ENCODE measurements around the gene INHBB.

Gene INHBB

DNA sequence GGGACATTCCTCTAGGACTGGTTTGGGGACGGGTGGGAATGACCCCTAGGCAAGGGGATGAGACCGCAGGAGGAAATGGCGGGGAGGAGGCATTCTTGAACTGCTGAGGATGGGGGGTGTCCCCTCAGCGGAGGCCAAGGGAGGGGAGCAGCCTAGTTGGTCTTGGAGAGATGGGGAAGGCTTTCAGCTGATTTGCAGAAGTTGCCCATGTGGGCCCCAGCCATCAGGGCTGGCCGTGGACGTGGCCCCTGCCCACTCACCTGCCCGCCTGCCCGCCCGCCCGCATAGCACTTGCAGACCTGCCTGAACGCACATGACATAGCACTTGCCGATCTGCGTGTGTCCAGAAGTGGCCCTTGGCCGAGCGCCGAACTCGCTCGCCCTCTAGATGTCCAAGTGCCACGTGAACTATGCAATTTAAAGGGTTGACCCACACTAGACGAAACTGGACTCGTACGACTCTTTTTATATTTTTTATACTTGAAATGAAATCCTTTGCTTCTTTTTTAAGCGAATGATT lies 4.9 kb downstream of the INHBB start:
- TF ChIP-seq, protein P1, sequence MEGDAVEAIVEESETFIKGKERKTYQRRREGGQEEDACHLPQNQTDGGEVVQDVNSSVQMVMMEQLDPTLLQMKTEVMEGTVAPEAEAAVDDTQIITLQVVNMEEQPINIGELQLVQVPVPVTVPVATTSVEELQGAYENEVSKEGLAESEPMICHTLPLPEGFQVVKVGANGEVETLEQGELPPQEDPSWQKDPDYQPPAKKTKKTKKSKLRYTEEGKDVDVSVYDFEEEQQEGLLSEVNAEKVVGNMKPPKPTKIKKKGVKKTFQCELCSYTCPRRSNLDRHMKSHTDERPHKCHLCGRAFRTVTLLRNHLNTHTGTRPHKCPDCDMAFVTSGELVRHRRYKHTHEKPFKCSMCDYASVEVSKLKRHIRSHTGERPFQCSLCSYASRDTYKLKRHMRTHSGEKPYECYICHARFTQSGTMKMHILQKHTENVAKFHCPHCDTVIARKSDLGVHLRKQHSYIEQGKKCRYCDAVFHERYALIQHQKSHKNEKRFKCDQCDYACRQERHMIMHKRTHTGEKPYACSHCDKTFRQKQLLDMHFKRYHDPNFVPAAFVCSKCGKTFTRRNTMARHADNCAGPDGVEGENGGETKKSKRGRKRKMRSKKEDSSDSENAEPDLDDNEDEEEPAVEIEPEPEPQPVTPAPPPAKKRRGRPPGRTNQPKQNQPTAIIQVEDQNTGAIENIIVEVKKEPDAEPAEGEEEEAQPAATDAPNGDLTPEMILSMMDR (IDR thresholded peaks at IDR 0.05): no peak
- DNase-seq (ENCODE audit: low spot score): no peak
- no peak overlapping the region for H3K27ac ChIP-seq
- H3K4me3 ChIP-seq: no peak overlapping the region

DNA sequence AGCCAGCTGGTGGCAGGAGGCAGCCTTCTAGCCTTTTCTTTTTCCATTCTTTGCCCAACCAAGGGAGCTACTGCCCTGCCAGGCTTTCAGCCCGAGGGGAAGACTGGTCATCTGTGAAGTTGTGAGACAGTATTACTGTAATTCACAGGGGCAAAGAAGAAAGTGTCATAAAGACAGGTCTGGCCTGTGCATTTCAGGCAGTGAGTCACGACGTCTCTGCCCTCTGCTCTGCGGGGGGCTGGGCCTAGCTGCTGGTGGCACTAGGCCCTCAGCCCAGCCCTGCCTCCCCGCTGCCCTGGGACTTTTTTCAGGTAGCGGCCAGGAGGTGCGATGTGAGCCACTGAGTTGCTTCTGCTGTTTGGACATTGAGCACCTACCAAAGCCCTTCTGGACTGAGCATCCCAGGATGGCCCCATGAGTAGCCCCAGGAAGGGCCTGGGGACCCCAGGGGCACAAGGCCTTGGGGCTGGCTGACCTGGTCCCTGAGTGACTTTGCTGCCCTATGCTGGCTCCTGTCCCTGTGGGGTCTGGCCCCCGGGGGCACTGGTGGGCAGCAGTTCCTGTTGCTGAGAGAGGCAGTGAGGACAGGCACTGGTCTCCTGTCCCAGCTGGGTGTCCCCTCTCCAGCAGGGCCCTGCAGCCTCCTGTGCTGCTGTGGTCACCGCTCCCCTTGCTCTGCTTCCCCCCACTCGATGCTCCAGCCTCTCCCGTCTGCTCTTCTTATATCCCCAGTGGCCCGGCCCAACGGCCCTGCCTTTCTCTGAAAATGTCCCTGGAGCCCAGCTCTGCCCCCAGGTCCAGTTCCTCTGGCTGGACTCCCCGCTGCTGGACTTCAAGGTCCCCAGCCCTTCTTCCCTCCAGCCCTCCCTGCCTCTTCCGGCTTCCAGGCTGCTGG lies 7.0 kb downstream of the INHBB start:
- no peak for DNase-seq (ENCODE audit: low spot score)
- Histone ChIP-seq H3K4me3 (no peak overlapping the region), H3K27ac (no peak overlapping the region)
- TF ChIP-seq, protein P1 (IDR thresholded peaks at IDR 0.05): no peak

DNA sequence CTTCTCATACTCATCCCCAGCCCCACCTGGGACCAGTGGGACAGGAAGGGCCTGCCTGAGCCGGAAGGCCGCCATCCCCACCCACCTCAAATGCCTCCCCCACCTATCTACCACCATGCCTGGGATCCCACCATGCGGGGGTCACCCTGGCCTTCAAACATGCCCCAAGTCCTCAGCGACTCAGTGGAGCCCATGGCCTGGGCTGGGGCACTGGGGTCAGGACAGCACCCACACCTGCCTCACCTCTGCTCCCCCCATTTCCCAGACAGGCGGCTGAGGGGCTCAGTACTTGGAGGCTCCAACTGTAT lies 7.6 kb downstream of the INHBB start:
- TF ChIP-seq, protein P1 (IDR thresholded peaks at IDR 0.05): no peak
- Histone ChIP-seq H3K4me3 (no peak overlapping the region), H3K27ac (no peak overlapping the region)
- DNase-seq (ENCODE audit: low spot score): no peak

DNA sequence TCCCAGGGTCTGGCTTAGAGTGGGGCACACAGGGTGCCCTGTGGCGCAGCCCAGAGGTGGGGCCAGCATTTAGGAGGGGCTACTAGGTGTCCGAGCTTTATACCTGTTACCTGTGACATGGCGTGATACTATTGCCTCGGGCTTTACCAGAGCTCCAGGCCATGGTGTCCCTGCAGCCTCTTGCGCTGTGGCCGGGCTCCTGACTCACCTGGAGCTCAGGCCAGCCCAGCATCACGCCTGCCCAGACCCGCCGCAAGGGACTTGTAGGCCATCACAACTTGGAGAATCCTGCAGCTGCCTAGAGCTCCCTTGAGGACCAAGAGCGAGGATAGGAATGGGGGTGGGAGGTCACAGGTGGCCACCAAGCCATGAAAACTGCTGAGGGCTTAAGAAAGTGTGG lies 8.0 kb downstream of the INHBB start:
- TF ChIP-seq, protein P1 (IDR thresholded peaks at IDR 0.05): no peak

DNA sequence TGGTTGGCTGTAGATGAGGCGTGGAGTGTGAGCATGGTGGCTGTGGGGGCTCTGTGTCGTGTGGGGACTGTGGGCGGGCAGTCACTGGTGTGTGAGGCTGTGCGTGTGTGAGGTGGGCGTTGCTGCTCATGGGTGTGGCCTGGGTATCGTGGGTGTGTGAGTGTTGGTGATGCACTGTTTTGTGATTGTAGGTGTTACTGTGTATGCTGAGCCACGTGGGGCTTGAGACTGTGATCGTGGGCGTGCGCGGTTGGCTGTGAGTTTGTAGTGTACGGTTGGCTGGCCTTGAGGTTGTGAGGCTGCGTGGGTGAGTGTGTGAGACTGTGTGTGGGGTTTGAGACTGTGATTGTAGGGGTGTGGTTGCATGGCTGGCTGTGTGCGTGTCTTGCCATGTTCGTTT lies 8.5 kb downstream of the INHBB start:
- H3K27ac ChIP-seq: no peak overlapping the region
- TF ChIP-seq, protein P1 (IDR thresholded peaks at IDR 0.05): no peak
- no peak for DNase-seq (ENCODE audit: low spot score)
- no peak overlapping the region for H3K4me3 ChIP-seq

More for the DNA sequence above, 8.0 kb downstream of the INHBB start:
- DNase-seq (ENCODE audit: low spot score): no peak
- Histone ChIP-seq H3K4me3 (no peak overlapping the region), H3K27ac (no peak overlapping the region)

DNA sequence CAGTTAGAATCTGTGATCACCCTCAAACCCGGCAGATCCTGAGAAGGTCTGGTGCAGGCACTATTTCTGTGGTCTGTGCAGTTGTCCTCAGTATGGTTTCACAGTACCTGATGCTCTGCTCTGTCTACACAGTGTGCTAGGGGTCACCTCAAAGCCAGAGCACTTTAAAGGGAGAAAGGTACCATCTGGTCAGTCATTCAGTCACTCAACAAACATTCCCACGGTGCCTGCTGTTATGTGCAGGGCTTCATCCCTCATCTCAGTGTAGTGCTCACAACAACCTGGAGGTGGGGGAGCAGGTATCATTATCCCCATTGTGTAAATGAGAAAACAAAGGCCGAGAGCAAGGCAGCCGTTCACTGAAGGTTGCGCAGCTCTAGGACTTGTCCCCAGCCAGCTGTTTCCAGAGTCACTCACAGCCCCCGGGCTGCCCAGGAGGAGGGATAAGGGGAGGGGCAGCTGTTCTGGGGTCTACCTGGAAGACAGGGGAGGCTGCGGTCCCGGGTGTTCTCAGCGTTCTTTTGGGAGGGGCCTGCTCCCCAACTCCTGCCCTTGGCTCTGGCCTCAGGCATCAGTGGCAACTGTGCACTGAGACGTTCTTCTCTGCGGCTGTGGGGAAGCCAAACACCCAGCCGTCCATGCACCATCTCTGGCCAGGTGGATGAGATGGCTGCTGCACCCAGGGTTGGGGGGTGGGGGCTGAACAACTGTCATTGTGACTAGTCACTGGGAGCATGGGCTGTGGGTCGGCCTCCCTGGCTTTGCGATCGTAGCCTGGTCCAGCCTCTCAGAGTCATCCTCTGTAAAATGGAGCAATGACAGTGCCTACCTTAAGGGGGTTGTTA lies 9.2 kb downstream of the INHBB start:
- TF ChIP-seq, protein P1 (IDR thresholded peaks at IDR 0.05): no peak

More for the DNA sequence above, 9.2 kb downstream of the INHBB start:
- H3K4me3 ChIP-seq: no peak overlapping the region
- H3K27ac ChIP-seq: no peak overlapping the region
- DNase-seq (ENCODE audit: low spot score): no peak

Measured in coronary artery (tissue), 2 donors.